KMS-11 (cell line): ENCODE measurements around the gene CHTF8.
A peak's percentile ranks its signal among the peaks of the same experiment; 100 is the strongest.

Experiments used
- H2AFZ ChIP-seq: fragments of 200-600 bp; sonication (generic); 2 replicates; pipeline ENCODE4 v1.6.1; 2016; ENCODE audit warnings: antibody characterized with exemption, mixed run types, low read depth
- H3K27ac ChIP-seq: fragments of 200-600 bp; sonication (generic); 2 replicates; pipeline ENCODE4 v1.6.1; 2016; ENCODE audit warnings: mild to moderate bottlenecking, mixed run types
- H3K27me3 ChIP-seq: fragments of 200-600 bp; sonication (generic); 2 replicates; pipeline ENCODE4 v1.6.1; 2017; ENCODE audit warnings: mild to moderate bottlenecking, low read depth, mixed run types, moderate library complexity; ENCODE audit not compliant: insufficient read depth
- H3K36me3 ChIP-seq: fragments of 200-600 bp; sonication (generic); 2 replicates; pipeline ENCODE4 v1.6.1; 2017; ENCODE audit warnings: mild to moderate bottlenecking, mixed run types; ENCODE audit not compliant: insufficient read depth
- H3K4me1 ChIP-seq: fragments of 200-600 bp; sonication (generic); 2 replicates; pipeline ENCODE4 v1.6.1; 2016; ENCODE audit warnings: mild to moderate bottlenecking, low read depth, mixed run types; ENCODE audit not compliant: poor library complexity, severe bottlenecking
- H3K4me2 ChIP-seq: fragments of 200-600 bp; sonication (generic); 2 replicates; pipeline ENCODE4 v1.7.0; 2016; ENCODE audit warnings: mild to moderate bottlenecking, mixed run types
- H3K4me3 ChIP-seq: fragments of 200-600 bp; sonication (generic); IDR thresholded peaks from 2 replicates; pipeline ENCODE4 v1.6.1; 2017; ENCODE audit warnings: low read depth, low read length, mixed read lengths; ENCODE audit not compliant: insufficient read depth
- H3K79me2 ChIP-seq: fragments of 200-600 bp; sonication (generic); 2 replicates; pipeline ENCODE4 v1.6.1; 2016; ENCODE audit warnings: low read depth, mixed run types; ENCODE audit not compliant: insufficient read depth
- H3K9ac ChIP-seq: fragments of 200-600 bp; sonication (generic); 2 replicates; pipeline ENCODE4 v1.6.1; 2016; ENCODE audit warnings: mild to moderate bottlenecking, mixed run types
- H4K20me1 ChIP-seq: fragments of 200-600 bp; sonication (generic); 2 replicates; pipeline ENCODE4 v1.6.1; 2016; ENCODE audit warnings: mild to moderate bottlenecking, mixed run types; ENCODE audit not compliant: insufficient read depth
- CTCF ChIP-seq: fragments of 200-600 bp; sonication (generic); conservative IDR thresholded peaks from 2 replicates; pipeline ENCODE4 v1.6.1; 2017; ENCODE audit warnings: low read depth, mild to moderate bottlenecking, antibody characterized with exemption, low read length, moderate library complexity, mixed read lengths

The CHTF8 gene

GRCh38 chr16:69114346-69114975 is 17.9 kb downstream of the CHTF8 start:
- H3K27me3 ChIP-seq, result no peaks in the 10 kb centered on the region
- no peak for TF ChIP-seq CTCF
- H3K9ac ChIP-seq, result no peak overlapping the region
- no peak overlapping the region for H2AFZ ChIP-seq
- H3K36me3 ChIP-seq, result no peaks in the 10 kb centered on the region
- no peak overlapping the region for H3K4me3 ChIP-seq
- no peaks in the 10 kb centered on the region for H3K79me2 ChIP-seq
- peaks cover 15% of the 10 kb centered on the region for H3K4me1 ChIP-seq
- H3K27ac ChIP-seq, result no peak overlapping the region
- H3K4me2 ChIP-seq, result no peak overlapping the region
- H4K20me1 ChIP-seq, result no peaks in the 10 kb centered on the region

- Histone ChIP-seq H2AFZ (no peak overlapping the region), H3K27me3 (no peaks in the 10 kb centered on the region), H3K27ac (no peak overlapping the region), H4K20me1 (no peaks in the 10 kb centered on the region), H3K36me3 (no peaks in the 10 kb centered on the region), H3K79me2 (no peaks in the 10 kb centered on the region), H3K9ac (no peak overlapping the region), H3K4me2 (no peak overlapping the region), H3K4me1 (peaks cover 15% of the 10 kb centered on the region), H3K4me3 (no peak overlapping the region)
- no peak for TF ChIP-seq CTCF
Observed at GRCh38 chr16:69113216-69113615, 19.2 kb downstream of the CHTF8 start.

- Histone ChIP-seq H3K27me3 (no peaks in the 10 kb centered on the region), H2AFZ (no peak overlapping the region), H3K4me1 (peaks cover 15% of the 10 kb centered on the region), H3K9ac (no peak overlapping the region), H3K4me3 (no peak overlapping the region), H3K79me2 (no peaks in the 10 kb centered on the region), H3K27ac (no peak overlapping the region), H4K20me1 (no peaks in the 10 kb centered on the region), H3K36me3 (no peaks in the 10 kb centered on the region), H3K4me2 (no peak overlapping the region)
- peak; percentile 78 for TF ChIP-seq CTCF
Observed at GRCh38 chr16:69112285-69113129, 19.9 kb downstream of the CHTF8 start.

- Histone ChIP-seq H3K4me3 (no peak overlapping the region), H3K9ac (no peak overlapping the region), H3K4me2 (no peak overlapping the region), H3K36me3 (no peaks in the 10 kb centered on the region), H3K27ac (no peak overlapping the region), H3K27me3 (no peaks in the 10 kb centered on the region), H3K79me2 (no peaks in the 10 kb centered on the region), H4K20me1 (no peaks in the 10 kb centered on the region), H2AFZ (no peak overlapping the region), H3K4me1 (peaks cover 15% of the 10 kb centered on the region)
- no peak for TF ChIP-seq CTCF
Observed at GRCh38 chr16:69111876-69112230, 20.5 kb downstream of the CHTF8 start.
